PC-9 (cell line): Measurements from ENCODE around the gene TCTA.

Source experiments
- CTCF ChIP-seq: fragments of 200-600 bp; sonication (generic); conservative IDR thresholded peaks from 2 replicates; pipeline ENCODE4 v1.6.1; 2017; ENCODE audit warnings: mixed run types, antibody characterized with exemption, mild to moderate bottlenecking, moderate library complexity
- EZH2 ChIP-seq: fragments of 200-600 bp; sonication (generic); IDR thresholded peaks from 2 replicates; pipeline ENCODE4 v1.8.0; 2017; ENCODE audit warnings: antibody characterized with exemption, low read depth

DNA sequence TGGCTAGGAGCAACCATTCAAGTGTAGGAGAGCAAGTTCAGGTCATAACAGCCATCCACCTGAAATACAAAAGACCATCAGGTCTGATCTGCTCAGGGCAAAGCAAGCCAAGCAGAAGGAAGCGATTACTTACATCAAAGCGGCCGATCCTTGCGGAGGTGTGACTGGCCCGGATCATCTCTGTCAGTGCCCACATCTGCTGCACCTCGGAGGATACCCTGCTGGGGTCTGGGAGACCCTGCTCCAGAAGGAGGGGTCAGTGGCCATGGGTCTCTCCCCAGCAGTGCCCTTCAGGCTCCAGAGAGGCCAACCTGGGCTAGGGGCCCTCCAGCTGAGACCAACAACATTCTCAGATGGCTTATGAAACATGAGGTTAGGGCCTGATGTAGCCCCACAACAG is 12.6 kb downstream of the TCTA start:
- TF ChIP-seq CTCF (no peak), EZH2 (no peak)
